C4-2B (cell line): ENCODE data around the gene ZNF541.

Experiments used
- ZFX ChIP-seq: fragments of 450-650 bp; IDR thresholded peaks from 2 replicates; pipeline ENCODE4 v1.6.1; 2017
- TF ChIP-seq, protein P1 (sequence below): fragments of 450-650 bp; conservative IDR thresholded peaks from 2 replicates; pipeline ENCODE4 v1.5.1; 2017; ENCODE audit warnings: mild to moderate bottlenecking

DNA sequence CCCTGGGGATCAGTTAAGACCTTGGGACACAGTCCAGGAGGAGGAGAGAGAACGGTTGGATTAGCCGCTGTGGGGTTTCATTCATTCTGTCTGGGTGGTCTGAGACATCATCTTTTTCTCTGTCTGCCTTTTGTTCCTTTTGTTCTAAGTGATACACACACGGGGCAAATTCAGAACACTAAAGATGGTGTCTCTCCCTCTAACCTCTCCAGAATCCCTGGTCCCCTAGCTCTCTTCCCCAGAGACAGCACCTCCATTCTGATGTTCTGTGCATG lies 41.0 kb upstream of the ZNF541 start:
- TF ChIP-seq, protein P1, sequence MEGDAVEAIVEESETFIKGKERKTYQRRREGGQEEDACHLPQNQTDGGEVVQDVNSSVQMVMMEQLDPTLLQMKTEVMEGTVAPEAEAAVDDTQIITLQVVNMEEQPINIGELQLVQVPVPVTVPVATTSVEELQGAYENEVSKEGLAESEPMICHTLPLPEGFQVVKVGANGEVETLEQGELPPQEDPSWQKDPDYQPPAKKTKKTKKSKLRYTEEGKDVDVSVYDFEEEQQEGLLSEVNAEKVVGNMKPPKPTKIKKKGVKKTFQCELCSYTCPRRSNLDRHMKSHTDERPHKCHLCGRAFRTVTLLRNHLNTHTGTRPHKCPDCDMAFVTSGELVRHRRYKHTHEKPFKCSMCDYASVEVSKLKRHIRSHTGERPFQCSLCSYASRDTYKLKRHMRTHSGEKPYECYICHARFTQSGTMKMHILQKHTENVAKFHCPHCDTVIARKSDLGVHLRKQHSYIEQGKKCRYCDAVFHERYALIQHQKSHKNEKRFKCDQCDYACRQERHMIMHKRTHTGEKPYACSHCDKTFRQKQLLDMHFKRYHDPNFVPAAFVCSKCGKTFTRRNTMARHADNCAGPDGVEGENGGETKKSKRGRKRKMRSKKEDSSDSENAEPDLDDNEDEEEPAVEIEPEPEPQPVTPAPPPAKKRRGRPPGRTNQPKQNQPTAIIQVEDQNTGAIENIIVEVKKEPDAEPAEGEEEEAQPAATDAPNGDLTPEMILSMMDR = no peak
- no peak for TF ChIP-seq ZFX
